HCT116 (cell line): ENCODE results near the gene ACTN3. TPM values are rescaled to one million over a fixed set of nuclear protein-coding genes. Genes with fewer than 3 reads are reported as not detected.

Source experiments
- ATAC-seq: fragments of 200-7000 bp; cut with Tn5 transposase; 2 replicates; pipeline ENCODE4 v1.9.1; 2020; ENCODE audit warnings: mild to moderate bottlenecking, moderate library complexity
- Bru-seq: library from RNA; stranded (reverse); fragments of 400-500 nt; gene quantifications from one replicate; lab custom pipeline; 2021; lab: Mats Ljungman, UMichigan
- BruChase-seq, 2 experiments: library from RNA; stranded (reverse); fragments of 400-500 nt; gene quantifications; one replicate each; lab custom pipeline; 2021; lab: Mats Ljungman, UMichigan
- BruUV-seq: library from RNA; stranded (reverse); fragments of 400-500 nt; replicated peaks from 2 replicates; lab custom pipeline; 2021; lab: Mats Ljungman, UMichigan
- CTCF ChIA-PET: fragments of 300-600 bp; sonication (Branson Sonifier 250); formaldehyde crosslinking; loops from one replicate; lab custom pipeline; 2021; ENCODE audit warnings: antibody characterized with exemption; lab: Charles Lee
- POLR2A ChIA-PET: fragments of 300-600, 350-600 bp; sonication (Branson Sonifier 250); formaldehyde crosslinking; loops from one replicate; lab custom pipeline; 2021; ENCODE audit warnings: antibody characterized with exemption; lab: Charles Lee
- RAD21 ChIA-PET, 2 experiments: fragments of 300-600 bp; sonication (Branson Sonifier 250); formaldehyde crosslinking; loops; one replicate each; lab custom pipeline; 2023; ENCODE audit warnings: low total read pairs in 2 of 2; ENCODE audit not compliant: uncharacterized antibody in 2 of 2, unreplicated experiment in 2 of 2, low non-redundant PET in 1 of 2; lab: Charles Lee
- DNase-seq: peaks from one replicate; pipeline ENCODE4 v3.0.0-alpha.2; 2010; ENCODE audit warnings: low read depth, low spot score
- H2AFZ ChIP-seq: fragments of 200-600 bp; shearing (Covaris generic), sonication (generic); 2 replicates; pipeline ENCODE4 v1.6.1; 2017; ENCODE audit warnings: low read depth, mixed run types, mixed read lengths, antibody characterized with exemption, low read length; ENCODE audit not compliant: poor library complexity, severe bottlenecking
- H3K27ac ChIP-seq: 2 replicates; pipeline ENCODE4 v1.5.1; 2012; ENCODE audit warnings: low read depth, low read length
- H3K27me3 ChIP-seq: fragments of 200-600 bp; sonication (generic); 2 replicates; pipeline ENCODE4 v1.6.1; 2016; ENCODE audit warnings: mixed run types, low read length, mixed read lengths; ENCODE audit not compliant: insufficient read depth
- H3K36me3 ChIP-seq, 2 experiments: fragments of 200-500 bp in 1 of 2; fragments of 200-600 bp in 1 of 2; sonication (Bioruptor generic) in 1 of 2; sonication (generic) in 1 of 2; 2 replicates each; pipeline versions ENCODE4 v1.5.1 to v1.6.1; 2014 to 2016; ENCODE audit warnings: low read length in 2 of 2, inconsistent platforms in 1 of 2, mixed read lengths in 1 of 2, mixed run types in 1 of 2; ENCODE audit not compliant: insufficient read depth in 2 of 2, control insufficient read depth in 1 of 2
- H3K4me1 ChIP-seq, 2 experiments: fragments of 200-600 bp in 1 of 2; sonication (generic) in 1 of 2; 2 replicates each; pipeline versions ENCODE4 v1.5.1 to v1.6.1; 2012 to 2017; ENCODE audit warnings: low read length in 2 of 2, inconsistent platforms in 1 of 2, mild to moderate bottlenecking in 1 of 2, mixed read lengths in 1 of 2, mixed run types in 1 of 2, moderate library complexity in 1 of 2; ENCODE audit not compliant: insufficient read depth in 2 of 2, control insufficient read depth in 1 of 2
- H3K4me2 ChIP-seq: fragments of 200-600 bp; sonication (generic); 2 replicates; pipeline ENCODE4 v1.6.1; 2017; ENCODE audit warnings: mixed run types, low read length, mixed read lengths
- H3K4me3 ChIP-seq, 2 experiments: fragments of 200-600 bp in 1 of 2; sonication (generic) in 1 of 2; replicated peaks in 1 of 2; 2 replicates each; pipeline ENCODE4 v1.5.1; 2011 to 2016; ENCODE audit warnings: low read length in 2 of 2, control low read depth in 1 of 2, low read depth in 1 of 2, mild to moderate bottlenecking in 1 of 2, mixed read lengths in 1 of 2, mixed run types in 1 of 2
- H3K79me2 ChIP-seq: fragments of 200-600 bp; sonication (generic); 2 replicates; pipeline ENCODE4 v1.6.1; 2017; ENCODE audit warnings: mild to moderate bottlenecking, mixed run types, low read length, moderate library complexity, mixed read lengths; ENCODE audit not compliant: insufficient read depth
- H3K9ac ChIP-seq: fragments of 200-600 bp; sonication (generic); 2 replicates; pipeline ENCODE4 v1.6.1; 2016; ENCODE audit warnings: low read length, mixed read lengths
- H3K9me2 ChIP-seq: fragments of 200-600 bp; sonication (generic), shearing (Covaris generic); 2 replicates; pipeline ENCODE4 v1.6.1; 2017; ENCODE audit warnings: mixed run types, mild to moderate bottlenecking, moderate library complexity; ENCODE audit not compliant: insufficient read depth
- H3K9me3 ChIP-seq, 2 experiments: fragments of 200-500 bp in 1 of 2; fragments of 200-600 bp in 1 of 2; sonication (Bioruptor generic) in 1 of 2; sonication (generic) in 1 of 2; 2 replicates each; pipeline ENCODE4 v1.6.1; 2014 to 2017; ENCODE audit warnings: low read length in 2 of 2, mixed read lengths in 2 of 2, inconsistent platforms in 1 of 2, low read depth in 1 of 2, mild to moderate bottlenecking in 1 of 2, mixed run types in 1 of 2, moderate library complexity in 1 of 2; ENCODE audit not compliant: control insufficient read depth in 1 of 2, insufficient read depth in 1 of 2
- H4K20me1 ChIP-seq: fragments of 200-600 bp; sonication (generic), shearing (Covaris generic); 2 replicates; pipeline ENCODE4 v1.6.1; 2017; ENCODE audit warnings: mixed run types, mild to moderate bottlenecking, moderate library complexity; ENCODE audit not compliant: insufficient read depth
- CEBPB ChIP-seq: IDR thresholded peaks from 2 replicates; pipeline ENCODE4 v1.6.1; 2012; ENCODE audit warnings: low read depth
- EGR1 ChIP-seq: IDR thresholded peaks from 2 replicates; pipeline ENCODE4 v1.6.1; 2012; ENCODE audit warnings: low read depth
- EZH2 ChIP-seq: fragments of 200-600 bp; sonication (generic); IDR thresholded peaks from 2 replicates; pipeline ENCODE4 v1.6.1; 2017; ENCODE audit warnings: antibody characterized with exemption, mixed run types
- FOSL1 ChIP-seq: IDR thresholded peaks from 2 replicates; pipeline ENCODE4 v1.6.1; 2012; ENCODE audit warnings: low read depth
- POLR2A ChIP-seq: IDR thresholded peaks from 2 replicates; pipeline ENCODE4 v1.7.0; 2011; ENCODE audit warnings: borderline replicate concordance; ENCODE audit not compliant: insufficient read depth, insufficient read length; ENCODE audit errors: extremely low read depth
- YY1 ChIP-seq: IDR thresholded peaks from 2 replicates; pipeline ENCODE4 v1.6.1; 2011; ENCODE audit warnings: low read length, low read depth, moderate library complexity, mild to moderate bottlenecking; ENCODE audit not compliant: insufficient replicate concordance; ENCODE audit errors: extremely low read depth
- ZNF274 ChIP-seq: fragments of 200-500 bp; sonication (Bioruptor generic); IDR thresholded peaks from 2 replicates; pipeline ENCODE4 v1.6.1; 2014; ENCODE audit warnings: mild to moderate bottlenecking, low read depth, low read length, inconsistent platforms
- intact Hi-C: fragments of 100-400 bp; cut with micrococcal nuclease; formaldehyde crosslinking; loops from 2 replicates; pipeline ENCODE4 v1.10.0; 2022
- long read RNA-seq: library from polyadenylated mRNA; unstranded; transcript quantifications from one replicate; pipeline ENCODE4 v2.0.0, GENCODE V29; 2021; ENCODE audit not compliant: unreplicated experiment
- polyA plus RNA-seq: library from polyadenylated mRNA; unstranded; fragments of >200 nt; gene quantifications from 2 replicates; pipeline ENCODE4 v1.2.1, GENCODE V29; 2012; ENCODE audit warnings: missing spikeins
- total RNA-seq: library from RNA; stranded (reverse); gene quantifications from one replicate; pipeline ENCODE4 v1.2.1, GENCODE V29; 2021; ENCODE audit not compliant: unreplicated experiment
- TF ChIP-seq, protein P1 (sequence below): IDR thresholded peaks from 2 replicates; pipeline ENCODE4 v1.6.1; 2012; ENCODE audit warnings: low read depth
- TF ChIP-seq, protein P2 (sequence below): IDR thresholded peaks from 2 replicates; pipeline ENCODE4 v1.6.1; 2012
- TF ChIP-seq, protein P3 (sequence below): IDR thresholded peaks from 2 replicates; pipeline ENCODE4 v1.6.1; 2011; ENCODE audit warnings: mild to moderate bottlenecking, low read length, moderate library complexity; ENCODE audit not compliant: insufficient replicate concordance; ENCODE audit errors: extremely low read depth

ACTN3 gene
- total RNA-seq: not detected
- 0.01 and 0.03 TPM in 2 replicates for polyA plus RNA-seq
- Bru-seq, nascent RNA: percentile 8 among the genes with signal in this experiment
- percentile 29 among the genes with signal in this experiment for BruChase-seq, experiment 1, labeled RNA remaining after a 6-hour chase
- BruChase-seq, experiment 2, labeled RNA remaining after a 2-hour chase: percentile 14 among the genes with signal in this experiment
- long read RNA-seq: 0 reads

DNA sequence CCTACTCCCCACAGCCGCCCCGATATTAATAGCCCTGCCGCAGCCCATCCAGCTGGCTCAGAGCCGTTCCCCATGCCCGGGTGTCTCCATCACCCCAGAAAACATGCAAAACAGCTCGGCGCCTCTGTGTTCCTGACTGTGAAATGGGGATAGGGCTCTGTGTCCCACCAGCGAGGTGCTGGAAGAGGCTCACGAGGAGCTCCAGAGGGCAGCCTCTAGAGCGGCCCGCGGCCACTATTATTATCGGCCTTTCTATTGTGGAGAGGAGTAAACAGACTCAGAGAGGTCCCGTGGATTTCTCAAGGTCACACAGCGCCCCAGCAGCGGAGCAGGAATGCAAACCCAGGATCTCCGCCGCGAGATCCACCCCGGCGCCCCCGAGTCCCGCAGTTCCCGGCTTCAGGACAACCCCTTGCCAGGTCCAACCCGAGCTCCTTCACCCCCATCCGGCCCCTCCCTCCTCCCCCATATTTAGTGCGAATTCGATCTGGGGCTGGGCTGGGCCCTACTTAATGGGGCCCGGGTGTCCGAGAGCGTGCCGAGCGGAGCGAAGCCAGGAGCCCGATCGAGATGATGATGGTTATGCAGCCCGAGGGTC, at the start of gene ACTN3:
Gene ACTN3 (plus strand): TSS at position 536 of the 598 bp plus-strand sequence. CDS start 35 bp downstream, at position 571.
- H3K79me2 ChIP-seq: no peaks in the 10 kb centered on the region
- H3K4me2 ChIP-seq: peak within 1 kb of the TSS; percentile 96
- no TSS peak for BruUV-seq
- CTCF ChIA-PET: interaction anchor here (0.7 to 1.1 kb wide), 2 partner anchors 80 to 132 kb away, joined by 3 to 4 read pairs; partner anchors contain the start of gene PELI3
- peak within 1 kb of the TSS; percentile 86 for H3K9ac ChIP-seq
- peak within 1 kb of the TSS; percentile 75 to 82 for H3K4me3 ChIP-seq
- H2AFZ ChIP-seq: peak within 1 kb of the TSS; percentile 91
- TF ChIP-seq EGR1 (no peak), ZNF274 (no peak), FOSL1 (no peak), YY1 (no peak), EZH2 (no peak), CEBPB (no peak), POLR2A (no peak)
- TF ChIP-seq, protein P1, sequence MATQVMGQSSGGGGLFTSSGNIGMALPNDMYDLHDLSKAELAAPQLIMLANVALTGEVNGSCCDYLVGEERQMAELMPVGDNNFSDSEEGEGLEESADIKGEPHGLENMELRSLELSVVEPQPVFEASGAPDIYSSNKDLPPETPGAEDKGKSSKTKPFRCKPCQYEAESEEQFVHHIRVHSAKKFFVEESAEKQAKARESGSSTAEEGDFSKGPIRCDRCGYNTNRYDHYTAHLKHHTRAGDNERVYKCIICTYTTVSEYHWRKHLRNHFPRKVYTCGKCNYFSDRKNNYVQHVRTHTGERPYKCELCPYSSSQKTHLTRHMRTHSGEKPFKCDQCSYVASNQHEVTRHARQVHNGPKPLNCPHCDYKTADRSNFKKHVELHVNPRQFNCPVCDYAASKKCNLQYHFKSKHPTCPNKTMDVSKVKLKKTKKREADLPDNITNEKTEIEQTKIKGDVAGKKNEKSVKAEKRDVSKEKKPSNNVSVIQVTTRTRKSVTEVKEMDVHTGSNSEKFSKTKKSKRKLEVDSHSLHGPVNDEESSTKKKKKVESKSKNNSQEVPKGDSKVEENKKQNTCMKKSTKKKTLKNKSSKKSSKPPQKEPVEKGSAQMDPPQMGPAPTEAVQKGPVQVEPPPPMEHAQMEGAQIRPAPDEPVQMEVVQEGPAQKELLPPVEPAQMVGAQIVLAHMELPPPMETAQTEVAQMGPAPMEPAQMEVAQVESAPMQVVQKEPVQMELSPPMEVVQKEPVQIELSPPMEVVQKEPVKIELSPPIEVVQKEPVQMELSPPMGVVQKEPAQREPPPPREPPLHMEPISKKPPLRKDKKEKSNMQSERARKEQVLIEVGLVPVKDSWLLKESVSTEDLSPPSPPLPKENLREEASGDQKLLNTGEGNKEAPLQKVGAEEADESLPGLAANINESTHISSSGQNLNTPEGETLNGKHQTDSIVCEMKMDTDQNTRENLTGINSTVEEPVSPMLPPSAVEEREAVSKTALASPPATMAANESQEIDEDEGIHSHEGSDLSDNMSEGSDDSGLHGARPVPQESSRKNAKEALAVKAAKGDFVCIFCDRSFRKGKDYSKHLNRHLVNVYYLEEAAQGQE: no peak
- TF ChIP-seq, protein P2, sequence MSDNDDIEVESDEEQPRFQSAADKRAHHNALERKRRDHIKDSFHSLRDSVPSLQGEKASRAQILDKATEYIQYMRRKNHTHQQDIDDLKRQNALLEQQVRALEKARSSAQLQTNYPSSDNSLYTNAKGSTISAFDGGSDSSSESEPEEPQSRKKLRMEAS: no peak
- TF ChIP-seq, protein P3, sequence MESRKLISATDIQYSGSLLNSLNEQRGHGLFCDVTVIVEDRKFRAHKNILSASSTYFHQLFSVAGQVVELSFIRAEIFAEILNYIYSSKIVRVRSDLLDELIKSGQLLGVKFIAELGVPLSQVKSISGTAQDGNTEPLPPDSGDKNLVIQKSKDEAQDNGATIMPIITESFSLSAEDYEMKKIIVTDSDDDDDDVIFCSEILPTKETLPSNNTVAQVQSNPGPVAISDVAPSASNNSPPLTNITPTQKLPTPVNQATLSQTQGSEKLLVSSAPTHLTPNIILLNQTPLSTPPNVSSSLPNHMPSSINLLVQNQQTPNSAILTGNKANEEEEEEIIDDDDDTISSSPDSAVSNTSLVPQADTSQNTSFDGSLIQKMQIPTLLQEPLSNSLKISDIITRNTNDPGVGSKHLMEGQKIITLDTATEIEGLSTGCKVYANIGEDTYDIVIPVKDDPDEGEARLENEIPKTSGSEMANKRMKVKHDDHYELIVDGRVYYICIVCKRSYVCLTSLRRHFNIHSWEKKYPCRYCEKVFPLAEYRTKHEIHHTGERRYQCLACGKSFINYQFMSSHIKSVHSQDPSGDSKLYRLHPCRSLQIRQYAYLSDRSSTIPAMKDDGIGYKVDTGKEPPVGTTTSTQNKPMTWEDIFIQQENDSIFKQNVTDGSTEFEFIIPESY: no peak
- H3K36me3 ChIP-seq: no peaks in the 10 kb centered on the region
- no peaks in the 10 kb centered on the region for H4K20me1 ChIP-seq
- POLR2A ChIA-PET: interaction anchor here (0.6 to 1.6 kb wide), 5 partner anchors 11 to 131 kb away, joined by 3 to 10 read pairs (median 4); partner anchors contain the start of genes RBM4 and RBM4B
- peak within 1 kb of the TSS; percentile 67 for H3K27ac ChIP-seq
- H3K9me2 ChIP-seq: no peaks in the 10 kb centered on the region
- no peaks in the 10 kb centered on the region for H3K27me3 ChIP-seq
- H3K9me3 ChIP-seq: no peaks in the 10 kb centered on the region
- DNase-seq: no peak
- intact Hi-C loops: no loop called here
- ATAC-seq: peak; percentile 4; the same call in 1 of the 2 replicates
- RAD21 ChIA-PET: interaction anchor here in 1 of 2 experiments (1.4 kb wide), 1 partner anchor 132 kb away, joined by 11 read pairs; the partner anchor contains the start of gene RBM4B
- H3K4me1 ChIP-seq: peaks cover 0 to 12% of the 10 kb centered on the region in 2 experiments; a peak in 2 of 4 replicates
